ENCODE data around the gene PSME1. TPM values are rescaled to one million over a fixed set of nuclear protein-coding genes. Genes with fewer than 3 reads are reported as not detected.
A peak's percentile ranks its signal among the peaks of the same experiment; 100 is the strongest.

The PSME1 gene
- total and polyA plus RNA-seq, 10 of the 15 experiments (the other 5 are each of a cell fraction or from before 2014, with no cell fraction given) = 250 to 1,378 (median 412) TPM

DNA sequence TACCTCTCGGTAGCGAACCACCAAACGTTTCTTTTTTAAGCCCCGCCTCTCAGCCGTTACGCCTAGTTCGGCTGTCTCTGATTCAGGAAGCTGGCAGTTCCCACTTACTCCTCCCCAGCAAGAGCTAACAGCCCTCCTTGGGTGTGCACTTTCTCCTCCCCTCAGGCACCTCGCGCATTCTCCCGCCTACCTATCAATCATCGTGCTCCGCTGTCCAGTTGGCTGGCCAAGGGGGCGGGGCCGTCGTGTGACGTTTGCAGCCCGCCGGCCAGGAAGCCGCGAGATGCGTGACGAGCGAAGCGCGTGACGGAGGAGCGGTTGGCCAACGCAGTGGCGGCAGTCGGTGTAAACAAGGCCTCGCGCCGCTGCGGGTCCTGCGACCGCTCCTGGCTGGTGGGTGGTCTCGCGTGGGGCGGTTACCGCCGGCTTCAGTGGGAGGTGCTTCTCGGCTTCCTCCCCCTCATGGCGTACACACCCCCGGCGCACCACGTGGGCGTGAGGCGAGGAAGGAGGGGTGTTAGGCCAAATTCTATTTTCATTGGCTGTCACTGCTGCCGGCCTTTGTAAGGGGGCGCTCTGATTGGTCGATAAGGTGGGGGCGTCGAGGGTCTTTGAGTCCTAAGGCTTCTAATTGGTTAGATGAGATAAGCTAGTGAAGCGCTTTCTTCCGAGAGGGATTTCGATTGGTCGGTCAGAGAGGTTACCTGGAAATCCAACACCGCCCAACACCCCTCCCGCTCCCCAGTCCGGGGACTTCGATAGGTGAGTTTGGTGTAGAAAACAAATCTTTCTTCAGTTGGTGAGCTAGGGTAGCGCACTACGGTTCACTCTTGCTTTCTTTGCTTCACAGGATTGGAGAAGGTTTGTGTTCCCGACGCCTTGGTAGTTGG lies 21.2 kb upstream of the PSME1 start, which contains the start of the genes DCAF11 and NRL (continued):
- TF ChIP-seq, protein P1, sequence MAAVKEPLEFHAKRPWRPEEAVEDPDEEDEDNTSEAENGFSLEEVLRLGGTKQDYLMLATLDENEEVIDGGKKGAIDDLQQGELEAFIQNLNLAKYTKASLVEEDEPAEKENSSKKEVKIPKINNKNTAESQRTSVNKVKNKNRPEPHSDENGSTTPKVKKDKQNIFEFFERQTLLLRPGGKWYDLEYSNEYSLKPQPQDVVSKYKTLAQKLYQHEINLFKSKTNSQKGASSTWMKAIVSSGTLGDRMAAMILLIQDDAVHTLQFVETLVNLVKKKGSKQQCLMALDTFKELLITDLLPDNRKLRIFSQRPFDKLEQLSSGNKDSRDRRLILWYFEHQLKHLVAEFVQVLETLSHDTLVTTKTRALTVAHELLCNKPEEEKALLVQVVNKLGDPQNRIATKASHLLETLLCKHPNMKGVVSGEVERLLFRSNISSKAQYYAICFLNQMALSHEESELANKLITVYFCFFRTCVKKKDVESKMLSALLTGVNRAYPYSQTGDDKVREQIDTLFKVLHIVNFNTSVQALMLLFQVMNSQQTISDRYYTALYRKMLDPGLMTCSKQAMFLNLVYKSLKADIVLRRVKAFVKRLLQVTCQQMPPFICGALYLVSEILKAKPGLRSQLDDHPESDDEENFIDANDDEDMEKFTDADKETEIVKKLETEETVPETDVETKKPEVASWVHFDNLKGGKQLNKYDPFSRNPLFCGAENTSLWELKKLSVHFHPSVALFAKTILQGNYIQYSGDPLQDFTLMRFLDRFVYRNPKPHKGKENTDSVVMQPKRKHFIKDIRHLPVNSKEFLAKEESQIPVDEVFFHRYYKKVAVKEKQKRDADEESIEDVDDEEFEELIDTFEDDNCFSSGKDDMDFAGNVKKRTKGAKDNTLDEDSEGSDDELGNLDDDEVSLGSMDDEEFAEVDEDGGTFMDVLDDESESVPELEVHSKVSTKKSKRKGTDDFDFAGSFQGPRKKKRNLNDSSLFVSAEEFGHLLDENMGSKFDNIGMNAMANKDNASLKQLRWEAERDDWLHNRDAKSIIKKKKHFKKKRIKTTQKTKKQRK (IDR thresholded peaks at IDR 0.05; ENCODE audit: low read depth, low read length) = peak; percentile 86
- TF ChIP-seq ZNF274 (IDR thresholded peaks at IDR 0.05; ENCODE audit: insufficient read depth, insufficient read length) (no peak), CHD4 (IDR thresholded peaks at IDR 0.05) (no peak), TARDBP (IDR thresholded peaks at IDR 0.05; ENCODE audit: borderline replicate concordance) (peak; percentile 72; the same call in 1 of the 2 replicates), BACH1 (IDR thresholded peaks at IDR 0.05; ENCODE audit: borderline replicate concordance) (peak; percentile 96), EGR1 (IDR thresholded peaks at IDR 0.05; ENCODE audit: borderline replicate concordance in 1 of 2, low read depth in 2 of 2, low read length in 2 of 2) (peak; percentile 45 to 88), ESRRA (IDR thresholded peaks at IDR 0.05; ENCODE audit: low read length) (no peak), RCOR1 (conservative IDR thresholded peaks at IDR 0.05; ENCODE audit: low read depth, low read length) (peak; percentile 22; the same call in 1 of the 2 replicates), ETV6 (conservative IDR thresholded peaks at IDR 0.05 in 1 of 2, IDR thresholded peaks at IDR 0.05 in 1 of 2; ENCODE audit: borderline replicate concordance in 1 of 2, low read depth in 1 of 2) (0 out of 4 replicates have a peak, but pooled peaks of 1 of the 2 experiments have one; percentile 3), NBN (IDR thresholded peaks at IDR 0.05) (no peak; the same call in none of the 2 replicates), POLR2A (IDR thresholded peaks at IDR 0.05; ENCODE audit: low read depth, low read length) (peak; percentile 91), CBX5 (IDR thresholded peaks at IDR 0.05; ENCODE audit: low read depth) (no peak), PAX5 (IDR thresholded peaks at IDR 0.05; ENCODE audit: borderline replicate concordance, low read depth, low read length) (peak; percentile 49; the same call in 1 of the 2 replicates), MTA2 (IDR thresholded peaks at IDR 0.05; ENCODE audit: low read depth) (no peak), HCFC1 (IDR thresholded peaks at IDR 0.05; ENCODE audit: low read length) (no peak; the same call in 1 of the 2 replicates), TCF7 (IDR thresholded peaks at IDR 0.05; ENCODE audit: borderline replicate concordance) (no peak), CBX3 (IDR thresholded peaks at IDR 0.05; ENCODE audit: borderline replicate concordance, low read depth) (no peak), MYB (IDR thresholded peaks at IDR 0.05; ENCODE audit: borderline replicate concordance, low read depth, low read length) (no peak), STAT1 (conservative IDR thresholded peaks at IDR 0.05) (peak; percentile 62; the same call in 1 of the 2 replicates), SREBF2 (IDR thresholded peaks at IDR 0.05; ENCODE audit: low read length) (peak; percentile 61), BCL11A (IDR thresholded peaks at IDR 0.05; ENCODE audit: low read depth, low read length) (no peak)
- TF ChIP-seq, protein P2, sequence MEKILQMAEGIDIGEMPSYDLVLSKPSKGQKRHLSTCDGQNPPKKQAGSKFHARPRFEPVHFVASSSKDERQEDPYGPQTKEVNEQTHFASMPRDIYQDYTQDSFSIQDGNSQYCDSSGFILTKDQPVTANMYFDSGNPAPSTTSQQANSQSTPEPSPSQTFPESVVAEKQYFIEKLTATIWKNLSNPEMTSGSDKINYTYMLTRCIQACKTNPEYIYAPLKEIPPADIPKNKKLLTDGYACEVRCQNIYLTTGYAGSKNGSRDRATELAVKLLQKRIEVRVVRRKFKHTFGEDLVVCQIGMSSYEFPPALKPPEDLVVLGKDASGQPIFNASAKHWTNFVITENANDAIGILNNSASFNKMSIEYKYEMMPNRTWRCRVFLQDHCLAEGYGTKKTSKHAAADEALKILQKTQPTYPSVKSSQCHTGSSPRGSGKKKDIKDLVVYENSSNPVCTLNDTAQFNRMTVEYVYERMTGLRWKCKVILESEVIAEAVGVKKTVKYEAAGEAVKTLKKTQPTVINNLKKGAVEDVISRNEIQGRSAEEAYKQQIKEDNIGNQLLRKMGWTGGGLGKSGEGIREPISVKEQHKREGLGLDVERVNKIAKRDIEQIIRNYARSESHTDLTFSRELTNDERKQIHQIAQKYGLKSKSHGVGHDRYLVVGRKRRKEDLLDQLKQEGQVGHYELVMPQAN (conservative IDR thresholded peaks at IDR 0.05) = peak; percentile 87
- TF ChIP-seq, protein P3, sequence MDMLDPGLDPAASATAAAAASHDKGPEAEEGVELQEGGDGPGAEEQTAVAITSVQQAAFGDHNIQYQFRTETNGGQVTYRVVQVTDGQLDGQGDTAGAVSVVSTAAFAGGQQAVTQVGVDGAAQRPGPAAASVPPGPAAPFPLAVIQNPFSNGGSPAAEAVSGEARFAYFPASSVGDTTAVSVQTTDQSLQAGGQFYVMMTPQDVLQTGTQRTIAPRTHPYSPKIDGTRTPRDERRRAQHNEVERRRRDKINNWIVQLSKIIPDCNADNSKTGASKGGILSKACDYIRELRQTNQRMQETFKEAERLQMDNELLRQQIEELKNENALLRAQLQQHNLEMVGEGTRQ (IDR thresholded peaks at IDR 0.05; ENCODE audit: borderline replicate concordance, low read depth, low read length) = peak; percentile 78
- TF ChIP-seq, protein P4, sequence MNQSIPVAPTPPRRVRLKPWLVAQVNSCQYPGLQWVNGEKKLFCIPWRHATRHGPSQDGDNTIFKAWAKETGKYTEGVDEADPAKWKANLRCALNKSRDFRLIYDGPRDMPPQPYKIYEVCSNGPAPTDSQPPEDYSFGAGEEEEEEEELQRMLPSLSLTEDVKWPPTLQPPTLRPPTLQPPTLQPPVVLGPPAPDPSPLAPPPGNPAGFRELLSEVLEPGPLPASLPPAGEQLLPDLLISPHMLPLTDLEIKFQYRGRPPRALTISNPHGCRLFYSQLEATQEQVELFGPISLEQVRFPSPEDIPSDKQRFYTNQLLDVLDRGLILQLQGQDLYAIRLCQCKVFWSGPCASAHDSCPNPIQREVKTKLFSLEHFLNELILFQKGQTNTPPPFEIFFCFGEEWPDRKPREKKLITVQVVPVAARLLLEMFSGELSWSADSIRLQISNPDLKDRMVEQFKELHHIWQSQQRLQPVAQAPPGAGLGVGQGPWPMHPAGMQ (IDR thresholded peaks at IDR 0.05; ENCODE audit: borderline replicate concordance) = peak; percentile 63; the same call in 1 of the 2 replicates
